ENCODE results near the gene FAM168A.

Gene FAM168A

GRCh38 chr11:73372375-73372993, 225.4 kb downstream of the FAM168A start:
- DNase-seq (ENCODE audit: low read depth in 2 of 2): no peak

GRCh38 chr11:73367482-73368024, 230.4 kb downstream of the FAM168A start:
- no peak for DNase-seq (ENCODE audit: low read depth in 2 of 2)

- no peak for DNase-seq (ENCODE audit: low read depth in 2 of 2)
Measured at GRCh38 chr11:73366953-73367352, 231.0 kb downstream of the FAM168A start.

GRCh38 chr11:73366265-73366610, 231.7 kb downstream of the FAM168A start:
- DNase-seq (ENCODE audit: low read depth in 2 of 2): no peak

GRCh38 chr11:73365352-73366264, 232.3 kb downstream of the FAM168A start:
- no peak for DNase-seq (ENCODE audit: low read depth in 2 of 2)

- no peak for DNase-seq (ENCODE audit: low read depth in 2 of 2)
Measured at GRCh38 chr11:73363147-73363546, 234.8 kb downstream of the FAM168A start.

- no peak for DNase-seq (ENCODE audit: low read depth in 2 of 2)
Measured at GRCh38 chr11:73361953-73362776, 235.7 kb downstream of the FAM168A start.

- no peak for DNase-seq (ENCODE audit: low read depth in 2 of 2)
Measured at GRCh38 chr11:73360743-73361369, 237.1 kb downstream of the FAM168A start.

GRCh38 chr11:73359930-73360742, 237.8 kb downstream of the FAM168A start:
- DNase-seq (ENCODE audit: low read depth in 2 of 2): no peak

GRCh38 chr11:73359341-73359740, 238.6 kb downstream of the FAM168A start:
- no peak for DNase-seq (ENCODE audit: low read depth in 2 of 2)

GRCh38 chr11:73358071-73358470, 239.8 kb downstream of the FAM168A start:
- DNase-seq (ENCODE audit: low read depth in 2 of 2): no peak

GRCh38 chr11:73356979-73357860, 240.7 kb downstream of the FAM168A start:
- no peak for DNase-seq (ENCODE audit: low read depth in 2 of 2)

GRCh38 chr11:73355109-73355508, 242.8 kb downstream of the FAM168A start:
- no peak for DNase-seq (ENCODE audit: low read depth in 2 of 2)

GRCh38 chr11:73353422-73353821, 244.5 kb downstream of the FAM168A start:
- no peak for DNase-seq (ENCODE audit: low read depth in 2 of 2)

- DNase-seq (ENCODE audit: low read depth in 2 of 2): peak; percentile 34 to 46
Measured at GRCh38 chr11:73350908-73351636, 246.8 kb downstream of the FAM168A start.
